ENCODE results near the gene TRERF1. TPM values are rescaled to one million over a fixed set of nuclear protein-coding genes. Genes with fewer than 3 reads are reported as not detected.
A peak's percentile ranks its signal among the peaks of the same experiment; 100 is the strongest.

TRERF1 gene
- total RNA-seq, 4 donors from 2014 or later, result 14.7 to 22.0 (median 19.0) TPM

GRCh38 chr6:42259841-42260395 is 191.8 kb downstream of the TRERF1 start:
- Histone ChIP-seq H3K27ac (peak overlapping the region; percentile 57), H3K27me3 (no peaks in the 10 kb centered on the region), H3K36me3 (peaks cover 36% of the 10 kb centered on the region), H3K9me3 (no peaks in the 10 kb centered on the region), H3K4me1 (peaks cover 28% of the 10 kb centered on the region), H3K4me3 (peak overlapping the region; percentile 13)
- TF ChIP-seq POLR2A (IDR thresholded peaks at IDR 0.05) (no peak), EP300 (IDR thresholded peaks at IDR 0.05) (no peak), POLR2AphosphoS5 (IDR thresholded peaks at IDR 0.05) (no peak)
- TF ChIP-seq, protein P1, sequence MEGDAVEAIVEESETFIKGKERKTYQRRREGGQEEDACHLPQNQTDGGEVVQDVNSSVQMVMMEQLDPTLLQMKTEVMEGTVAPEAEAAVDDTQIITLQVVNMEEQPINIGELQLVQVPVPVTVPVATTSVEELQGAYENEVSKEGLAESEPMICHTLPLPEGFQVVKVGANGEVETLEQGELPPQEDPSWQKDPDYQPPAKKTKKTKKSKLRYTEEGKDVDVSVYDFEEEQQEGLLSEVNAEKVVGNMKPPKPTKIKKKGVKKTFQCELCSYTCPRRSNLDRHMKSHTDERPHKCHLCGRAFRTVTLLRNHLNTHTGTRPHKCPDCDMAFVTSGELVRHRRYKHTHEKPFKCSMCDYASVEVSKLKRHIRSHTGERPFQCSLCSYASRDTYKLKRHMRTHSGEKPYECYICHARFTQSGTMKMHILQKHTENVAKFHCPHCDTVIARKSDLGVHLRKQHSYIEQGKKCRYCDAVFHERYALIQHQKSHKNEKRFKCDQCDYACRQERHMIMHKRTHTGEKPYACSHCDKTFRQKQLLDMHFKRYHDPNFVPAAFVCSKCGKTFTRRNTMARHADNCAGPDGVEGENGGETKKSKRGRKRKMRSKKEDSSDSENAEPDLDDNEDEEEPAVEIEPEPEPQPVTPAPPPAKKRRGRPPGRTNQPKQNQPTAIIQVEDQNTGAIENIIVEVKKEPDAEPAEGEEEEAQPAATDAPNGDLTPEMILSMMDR (IDR thresholded peaks at IDR 0.05), result no peak
- DNase-seq (ENCODE audit: low spot score in 2 of 2), result no peak
- WGBS, result 75% methylated on average over 10 of the region's 10 CpGs

GRCh38 chr6:42259286-42259685 is 192.4 kb downstream of the TRERF1 start:
- no peak for DNase-seq (ENCODE audit: low spot score in 2 of 2)
- Histone ChIP-seq H3K27ac (no peak overlapping the region), H3K9me3 (no peaks in the 10 kb centered on the region), H3K36me3 (peaks cover 42% of the 10 kb centered on the region), H3K4me3 (no peak overlapping the region), H3K4me1 (peaks cover 21% of the 10 kb centered on the region), H3K27me3 (no peaks in the 10 kb centered on the region)
- TF ChIP-seq POLR2A (IDR thresholded peaks at IDR 0.05) (no peak), EP300 (IDR thresholded peaks at IDR 0.05) (no peak), POLR2AphosphoS5 (IDR thresholded peaks at IDR 0.05) (no peak)
- TF ChIP-seq, protein P1 (IDR thresholded peaks at IDR 0.05), result no peak
- 73% methylated on average over 31 of the region's 31 CpGs for WGBS

DNA sequence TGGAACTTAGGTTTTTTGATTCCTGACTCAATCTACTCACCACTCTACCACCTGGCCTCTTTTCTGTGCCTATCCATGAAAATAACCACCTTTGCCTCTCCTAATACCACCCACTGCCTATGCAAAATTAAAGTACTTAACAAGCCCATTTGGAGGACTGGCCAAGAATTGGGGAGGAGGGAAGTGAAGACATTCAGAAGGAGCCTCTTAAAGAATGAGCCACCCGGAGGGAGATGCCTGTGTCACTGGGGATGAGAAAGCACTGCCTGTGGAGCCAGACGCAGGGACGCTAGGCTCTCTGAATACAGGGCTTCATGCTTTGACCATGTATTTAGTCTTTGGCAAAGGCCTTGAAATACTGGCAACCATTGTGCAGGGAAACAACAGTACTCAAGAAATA is 194.1 kb downstream of the TRERF1 start:
- no peaks in the 10 kb centered on the region for H3K27me3 ChIP-seq
- WGBS, result 81% methylated on average over 3 of the region's 3 CpGs
- no peak for TF ChIP-seq POLR2A (IDR thresholded peaks at IDR 0.05)
- TF ChIP-seq, protein P1 (IDR thresholded peaks at IDR 0.05), result no peak
- TF ChIP-seq EP300 (IDR thresholded peaks at IDR 0.05), result no peak
- no peak for TF ChIP-seq POLR2AphosphoS5 (IDR thresholded peaks at IDR 0.05)
- peaks cover 54% of the 10 kb centered on the region for H3K36me3 ChIP-seq
- no peak for DNase-seq (ENCODE audit: low spot score in 2 of 2)
- H3K27ac ChIP-seq, result no peak overlapping the region
- H3K4me3 ChIP-seq, result no peak overlapping the region
- H3K4me1 ChIP-seq, result peaks cover 19% of the 10 kb centered on the region
- no peaks in the 10 kb centered on the region for H3K9me3 ChIP-seq

GRCh38 chr6:42257063-42257462 is 194.7 kb downstream of the TRERF1 start:
- no peak for TF ChIP-seq POLR2A (IDR thresholded peaks at IDR 0.05)
- TF ChIP-seq POLR2AphosphoS5 (IDR thresholded peaks at IDR 0.05), result no peak
- TF ChIP-seq, protein P1 (IDR thresholded peaks at IDR 0.05), result no peak
- TF ChIP-seq EP300 (IDR thresholded peaks at IDR 0.05), result no peak
- Histone ChIP-seq H3K9me3 (no peaks in the 10 kb centered on the region), H3K27ac (no peak overlapping the region), H3K4me1 (peaks cover 25% of the 10 kb centered on the region), H3K27me3 (no peaks in the 10 kb centered on the region), H3K4me3 (no peak overlapping the region), H3K36me3 (peaks cover 54% of the 10 kb centered on the region)
- DNase-seq (ENCODE audit: low spot score in 2 of 2), result no peak
- WGBS, result 78% methylated on average over 3 of the region's 3 CpGs

DNA sequence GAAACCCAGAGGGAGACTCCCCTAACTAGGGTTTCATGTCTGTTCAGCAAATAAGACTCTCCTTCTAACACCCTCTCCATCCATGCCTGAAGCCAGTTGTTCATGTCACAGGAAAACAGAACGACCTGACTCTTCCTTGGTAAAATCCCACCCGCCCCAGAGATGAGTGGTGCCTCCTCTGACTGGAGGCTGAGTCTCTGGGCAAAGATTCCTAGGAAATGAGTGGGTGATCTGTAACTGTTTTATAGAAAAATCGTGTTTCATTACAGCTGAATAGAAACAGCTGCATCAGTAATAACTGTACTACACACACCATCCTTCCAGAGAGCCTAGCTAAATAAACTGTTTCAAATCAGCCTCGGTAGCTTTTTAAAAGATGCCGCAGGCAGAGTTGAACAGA is 196.7 kb downstream of the TRERF1 start:
- Histone ChIP-seq H3K9me3 (no peaks in the 10 kb centered on the region), H3K36me3 (peaks cover 54% of the 10 kb centered on the region), H3K4me3 (no peak overlapping the region), H3K27ac (no peak overlapping the region), H3K27me3 (no peaks in the 10 kb centered on the region), H3K4me1 (peaks cover 16% of the 10 kb centered on the region)
- DNase-seq (ENCODE audit: low spot score in 2 of 2), result no peak
- 71% methylated on average over 5 of the region's 5 CpGs for WGBS
- TF ChIP-seq EP300 (IDR thresholded peaks at IDR 0.05), result no peak
- TF ChIP-seq, protein P1 (IDR thresholded peaks at IDR 0.05), result no peak
- no peak for TF ChIP-seq POLR2A (IDR thresholded peaks at IDR 0.05)
- TF ChIP-seq POLR2AphosphoS5 (IDR thresholded peaks at IDR 0.05), result no peak

Measured in suprapubic skin (tissue), 4 donors.